Measurements from ENCODE around the gene TBXAS1.

GRCh38 chr7:139873593-139874301 lies 44.7 kb downstream of the TBXAS1 start:
- TF ChIP-seq CTCF (IDR thresholded peaks at IDR 0.05) = no peak
- TF ChIP-seq POLR2A (IDR thresholded peaks at IDR 0.05) = no peak
- no peak for TF ChIP-seq POLR2AphosphoS5 (IDR thresholded peaks at IDR 0.05)
